Vagina (tissue), 2 donors: ENCODE data around the gene CASQ1.

Source experiments
- POLR2A ChIP-seq, 2 donors: fragments of 450-650 bp; IDR thresholded peaks; one replicate each; pipeline ENCODE4 v1.6.1; 2017; ENCODE audit warnings: antibody characterized with exemption in 2 of 2, mild to moderate bottlenecking in 2 of 2, moderate library complexity in 2 of 2
- POLR2AphosphoS5 ChIP-seq, 2 donors: sonication (generic); formaldehyde crosslinking; IDR thresholded peaks; one replicate each; pipeline ENCODE4 v1.9.0; 2017; ENCODE audit warnings: antibody characterized with exemption in 2 of 2, mild to moderate bottlenecking in 2 of 2, low read depth in 1 of 2; ENCODE audit not compliant: insufficient read depth in 1 of 2
- TF ChIP-seq, protein P1 (sequence below), 3 experiments: fragments of 450-650 bp in 2 of 3; fragments of 200-600 bp in 1 of 3; sonication (generic) in 1 of 3; IDR thresholded peaks; one replicate each; pipeline ENCODE4 v1.5.1; 2017 to 2019; ENCODE audit warnings: antibody characterized with exemption in 3 of 3, mild to moderate bottlenecking in 2 of 3, moderate library complexity in 2 of 3

DNA sequence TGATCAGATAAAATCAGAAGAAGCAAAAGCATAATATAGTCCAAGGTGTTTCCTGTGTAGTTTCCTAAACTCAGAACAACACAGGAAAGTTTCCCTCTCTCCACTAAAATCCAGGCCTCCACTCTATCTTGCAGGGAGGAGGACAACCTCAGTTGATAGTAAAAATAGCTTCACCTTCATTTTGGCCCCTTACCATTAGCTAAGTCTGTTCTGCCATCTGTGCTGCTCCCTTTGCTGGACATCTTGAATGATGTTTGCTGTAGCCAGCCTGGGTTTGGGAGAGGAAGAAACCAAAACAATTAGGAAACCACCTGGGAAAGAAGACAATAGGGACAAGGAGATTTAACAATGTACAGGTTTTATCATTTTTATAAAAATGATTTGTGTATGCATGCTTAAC lies 53.4 kb downstream of the CASQ1 start:
- TF ChIP-seq, protein P1, sequence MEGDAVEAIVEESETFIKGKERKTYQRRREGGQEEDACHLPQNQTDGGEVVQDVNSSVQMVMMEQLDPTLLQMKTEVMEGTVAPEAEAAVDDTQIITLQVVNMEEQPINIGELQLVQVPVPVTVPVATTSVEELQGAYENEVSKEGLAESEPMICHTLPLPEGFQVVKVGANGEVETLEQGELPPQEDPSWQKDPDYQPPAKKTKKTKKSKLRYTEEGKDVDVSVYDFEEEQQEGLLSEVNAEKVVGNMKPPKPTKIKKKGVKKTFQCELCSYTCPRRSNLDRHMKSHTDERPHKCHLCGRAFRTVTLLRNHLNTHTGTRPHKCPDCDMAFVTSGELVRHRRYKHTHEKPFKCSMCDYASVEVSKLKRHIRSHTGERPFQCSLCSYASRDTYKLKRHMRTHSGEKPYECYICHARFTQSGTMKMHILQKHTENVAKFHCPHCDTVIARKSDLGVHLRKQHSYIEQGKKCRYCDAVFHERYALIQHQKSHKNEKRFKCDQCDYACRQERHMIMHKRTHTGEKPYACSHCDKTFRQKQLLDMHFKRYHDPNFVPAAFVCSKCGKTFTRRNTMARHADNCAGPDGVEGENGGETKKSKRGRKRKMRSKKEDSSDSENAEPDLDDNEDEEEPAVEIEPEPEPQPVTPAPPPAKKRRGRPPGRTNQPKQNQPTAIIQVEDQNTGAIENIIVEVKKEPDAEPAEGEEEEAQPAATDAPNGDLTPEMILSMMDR (IDR thresholded peaks at IDR 0.05), result no peak
- no peak for TF ChIP-seq POLR2A (IDR thresholded peaks at IDR 0.05)
- TF ChIP-seq POLR2AphosphoS5 (IDR thresholded peaks at IDR 0.05; ENCODE audit: insufficient read depth in 1 of 2, low read depth in 1 of 2), result no peak
